WTC11 (cell line): ENCODE measurements around the gene MYH14. TPM values are rescaled to one million over a fixed set of nuclear protein-coding genes. Genes with fewer than 3 reads are reported as not detected.

Experiments
- ATAC-seq: fragments of 200-7000 bp; cut with Tn5 transposase; 2 replicates; pipeline ENCODE4 v1.10.0; 2021; ENCODE audit warnings: mild to moderate bottlenecking, moderate library complexity
- CTCF ChIA-PET: fragments of 300-600 bp; sonication (Branson Sonifier 250); formaldehyde crosslinking; loops from one replicate; lab custom pipeline; 2021; ENCODE audit warnings: antibody characterized with exemption; lab: Charles Lee
- POLR2A ChIA-PET: fragments of 350-600 bp; sonication (Branson Sonifier 250); formaldehyde crosslinking; loops from one replicate; lab custom pipeline; 2021; ENCODE audit warnings: antibody characterized with exemption; lab: Charles Lee
- DNase-seq: peaks from one replicate; pipeline ENCODE4 v3.0.0; 2021; ENCODE audit warnings: low spot score
- H3K27ac Mint-ChIP-seq: 2 replicates; pipeline ENCODE4 v1.8.0; 2021; ENCODE audit warnings: mixed read lengths
- H3K27me3 Mint-ChIP-seq: 2 replicates; pipeline ENCODE4 v1.8.0; 2021; ENCODE audit warnings: low read depth, mild to moderate bottlenecking, moderate library complexity, mixed read lengths
- H3K36me3 Mint-ChIP-seq: 2 replicates; pipeline ENCODE4 v1.8.0; 2021; ENCODE audit warnings: mixed read lengths
- H3K4me1 Mint-ChIP-seq: 2 replicates; pipeline ENCODE4 v1.8.0; 2022; ENCODE audit warnings: mixed read lengths
- H3K4me3 Mint-ChIP-seq: 2 replicates; pipeline ENCODE4 v1.8.0; 2021; ENCODE audit warnings: mild to moderate bottlenecking, moderate library complexity, mixed read lengths
- H3K9me3 Mint-ChIP-seq: 2 replicates; pipeline ENCODE4 v1.8.0; 2021; ENCODE audit warnings: mixed read lengths
- CREM ChIP-seq: sonication (generic); formaldehyde crosslinking; IDR thresholded peaks from 2 replicates; pipeline ENCODE4 v1.8.1; 2022; ENCODE audit warnings: mild to moderate bottlenecking, missing genetic modification reagents, moderate library complexity
- E2F1 ChIP-seq: sonication (generic); formaldehyde crosslinking; IDR thresholded peaks from 2 replicates; pipeline ENCODE4 v1.8.0; 2022; ENCODE audit warnings: mild to moderate bottlenecking, missing genetic modification reagents
- E2F4 ChIP-seq: sonication (generic); formaldehyde crosslinking; IDR thresholded peaks from 2 replicates; pipeline ENCODE4 v1.8.1; 2022; ENCODE audit warnings: low read depth, mild to moderate bottlenecking, moderate library complexity, missing genetic modification reagents, borderline replicate concordance
- E2F5 ChIP-seq: sonication (generic); formaldehyde crosslinking; IDR thresholded peaks from 2 replicates; pipeline ENCODE4 v1.8.1; 2022; ENCODE audit warnings: mild to moderate bottlenecking, moderate library complexity, missing genetic modification reagents
- EMX1 ChIP-seq: fragments of 250-450 bp; sonication (Bioruptor Pico); IDR thresholded peaks from 2 replicates; pipeline ENCODE4 v1.8.0; 2021; ENCODE audit warnings: mild to moderate bottlenecking
- FOXK1 ChIP-seq: sonication (generic); formaldehyde crosslinking; IDR thresholded peaks from 2 replicates; pipeline ENCODE4 v1.8.0; 2022; ENCODE audit warnings: mild to moderate bottlenecking, moderate library complexity, missing genetic modification reagents
- GTF2I ChIP-seq: fragments of 250-450 bp; sonication (Bioruptor Pico); conservative IDR thresholded peaks from 2 replicates; pipeline ENCODE4 v1.4.0; 2021; ENCODE audit warnings: mild to moderate bottlenecking
- MYBL2 ChIP-seq: sonication (generic); formaldehyde crosslinking; IDR thresholded peaks from 2 replicates; pipeline ENCODE4 v1.8.1; 2023; ENCODE audit warnings: mild to moderate bottlenecking, moderate library complexity, missing genetic modification reagents
- NR1H2 ChIP-seq: sonication (generic); formaldehyde crosslinking; IDR thresholded peaks from 2 replicates; pipeline ENCODE4 v1.9.0; 2021; ENCODE audit warnings: mild to moderate bottlenecking, moderate library complexity, missing genetic modification reagents
- PRDM15 ChIP-seq: sonication (generic); formaldehyde crosslinking; IDR thresholded peaks from 2 replicates; pipeline ENCODE4 v1.8.0; 2022; ENCODE audit warnings: missing genetic modification reagents
- RELA ChIP-seq: sonication (generic); formaldehyde crosslinking; IDR thresholded peaks from 2 replicates; pipeline ENCODE4 v1.8.1; 2022; ENCODE audit warnings: missing genetic modification reagents, mild to moderate bottlenecking, borderline replicate concordance
- SMAD3 ChIP-seq: sonication (generic); formaldehyde crosslinking; IDR thresholded peaks from 2 replicates; pipeline ENCODE4 v1.8.0; 2022; ENCODE audit warnings: missing genetic modification reagents, mild to moderate bottlenecking, borderline replicate concordance
- TEAD4 ChIP-seq: sonication (generic); formaldehyde crosslinking; IDR thresholded peaks from 2 replicates; pipeline ENCODE4 v1.8.0; 2022; ENCODE audit warnings: mild to moderate bottlenecking, missing genetic modification reagents
- ZBTB21 ChIP-seq: sonication (generic); formaldehyde crosslinking; IDR thresholded peaks from 2 replicates; pipeline ENCODE4 v1.8.1; 2023; ENCODE audit warnings: mild to moderate bottlenecking, missing genetic modification reagents, borderline replicate concordance
- ZMAT4 ChIP-seq: fragments of 250-450 bp; sonication (Bioruptor Pico); IDR thresholded peaks from 2 replicates; pipeline ENCODE4 v1.9.0; 2021; ENCODE audit warnings: mild to moderate bottlenecking
- ZNF263 ChIP-seq: sonication (generic); formaldehyde crosslinking; IDR thresholded peaks from 2 replicates; pipeline ENCODE4 v1.8.1; 2022; ENCODE audit warnings: low read depth, mild to moderate bottlenecking, moderate library complexity, missing genetic modification reagents
- ZNF423 ChIP-seq: fragments of 250-450 bp; sonication (Bioruptor Pico); IDR thresholded peaks from 2 replicates; pipeline ENCODE4 v2.1.2; 2022; ENCODE audit warnings: mild to moderate bottlenecking, moderate library complexity
- ZNF532 ChIP-seq: fragments of 250-450 bp; sonication (Bioruptor Pico); IDR thresholded peaks from 2 replicates; pipeline ENCODE4 v1.9.0; 2021; ENCODE audit warnings: mild to moderate bottlenecking, borderline replicate concordance
- total RNA-seq: library from RNA; stranded (reverse); gene quantifications from 3 replicates; pipeline ENCODE4 v1.2.3, GENCODE V29; 2021

MYH14 gene
- total RNA-seq, 1 experiment from 2014 or later = 25.8 TPM

GRCh38 chr19:50358483-50359327 lies 155.3 kb downstream of the MYH14 start (continued):
- no peak for TF ChIP-seq E2F1 (CRISPR knock-in tag)
- no peak for TF ChIP-seq ZBTB21 (CRISPR knock-in tag)
- TF ChIP-seq E2F4 (CRISPR knock-in tag) = no peak
- no peak for TF ChIP-seq TEAD4
- no peak for TF ChIP-seq MYBL2 (CRISPR knock-in tag)
- no peak for TF ChIP-seq SMAD3 (CRISPR knock-in tag)
- no peak for TF ChIP-seq ZMAT4 (CRISPR knock-in tag)

- ChIA-PET CTCF (no interaction called here), POLR2A (no interaction called here)
- TF ChIP-seq MYBL2 (CRISPR knock-in tag) (no peak), ZNF423 (no peak), E2F5 (no peak), RELA (CRISPR knock-in tag) (no peak), GTF2I (CRISPR knock-in tag) (no peak), CREM (no peak), NR1H2 (CRISPR knock-in tag) (no peak), EMX1 (CRISPR knock-in tag) (no peak), FOXK1 (CRISPR knock-in tag) (no peak), PRDM15 (CRISPR knock-in tag) (no peak), ZNF263 (no peak), ZNF532 (CRISPR knock-in tag) (no peak)
- ATAC-seq (no peak), DNase-seq (no peak)
- Mint-ChIP-seq H3K9me3 (0 out of 2 replicates have a peak, but pooled peaks cover 5% of the 10 kb centered on the region), H3K36me3 (no peaks in the 10 kb centered on the region), H3K27me3 (peaks cover 25% of the 10 kb centered on the region), H3K4me1 (peaks cover 2% of the 10 kb centered on the region; the same call in 1 of the 2 replicates), H3K4me3 (no peak overlapping the region), H3K27ac (no peak overlapping the region)
Observed at GRCh38 chr19:50359328-50359818, 156.0 kb downstream of the MYH14 start.
